NCI-H748 (cell line): Measurements from ENCODE around the gene AFG3L2.
A peak's percentile ranks its signal among the peaks of the same experiment; 100 is the strongest.

Experiments used
- DNase-seq: peaks from one replicate; lab custom pipeline; 2025; ENCODE audit not compliant: unreplicated experiment; lab: John Stamatoyannopoulos, UW

Gene AFG3L2

DNA sequence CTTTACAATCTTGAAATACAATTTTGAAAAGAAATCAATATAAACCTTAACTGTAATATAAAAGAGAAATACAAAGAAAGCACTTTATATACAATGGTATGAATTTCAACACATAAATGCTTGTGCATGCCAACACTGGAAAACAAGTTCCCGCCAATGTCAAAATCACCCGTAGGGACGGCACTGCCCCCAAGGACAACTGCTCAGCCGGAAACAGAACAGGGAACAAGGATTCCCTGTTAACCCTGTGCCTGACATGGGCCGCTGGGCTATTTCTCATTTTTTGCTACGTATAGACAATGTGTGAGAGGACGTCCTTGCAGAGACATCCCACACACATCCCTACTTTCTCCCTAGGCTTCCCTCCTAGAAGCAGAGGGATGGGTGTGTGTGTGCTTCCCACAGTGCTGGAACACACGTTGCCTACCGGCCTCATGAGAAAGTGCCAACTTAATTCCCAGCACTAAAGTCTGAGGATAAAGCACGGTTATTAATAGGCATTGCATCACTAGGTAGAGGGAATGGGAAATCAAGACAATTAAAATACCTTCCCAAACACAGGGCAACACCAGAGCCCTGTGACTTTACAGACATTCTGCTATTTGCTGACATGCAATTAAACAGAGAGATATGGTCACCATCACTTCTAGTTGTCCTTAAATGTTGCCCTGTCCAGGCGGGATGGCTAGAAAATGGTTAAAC, 14.4 kb downstream of the AFG3L2 start:
- DNase-seq: no peak

DNA sequence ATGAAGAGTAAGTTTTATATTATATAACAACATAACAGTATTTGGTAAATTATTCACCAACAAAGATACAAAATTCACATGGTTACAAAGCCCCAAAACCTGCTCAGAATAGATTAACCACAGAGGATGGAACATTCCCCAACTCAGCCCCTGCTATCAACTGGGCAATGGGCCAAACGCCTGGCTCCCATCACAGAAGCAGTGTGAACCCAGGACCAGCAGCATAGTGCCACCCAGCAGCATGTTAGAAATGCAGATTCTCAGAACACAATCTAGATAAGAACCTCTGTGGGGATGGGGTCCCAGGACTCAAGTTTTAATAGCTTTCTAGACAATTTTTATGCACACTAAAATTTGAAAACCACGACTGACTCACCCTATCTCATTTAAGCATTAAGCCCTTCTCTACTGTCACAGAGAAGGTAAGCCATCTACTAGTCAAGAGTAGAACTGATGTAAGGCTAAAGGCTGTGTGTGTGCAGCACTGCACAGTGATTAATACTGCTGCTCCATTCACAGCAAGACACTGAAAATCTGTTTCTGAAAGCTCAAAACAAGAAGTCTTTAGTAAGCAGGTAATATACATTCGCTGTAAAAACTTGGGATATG, 15.2 kb downstream of the AFG3L2 start:
- no peak for DNase-seq

DNA sequence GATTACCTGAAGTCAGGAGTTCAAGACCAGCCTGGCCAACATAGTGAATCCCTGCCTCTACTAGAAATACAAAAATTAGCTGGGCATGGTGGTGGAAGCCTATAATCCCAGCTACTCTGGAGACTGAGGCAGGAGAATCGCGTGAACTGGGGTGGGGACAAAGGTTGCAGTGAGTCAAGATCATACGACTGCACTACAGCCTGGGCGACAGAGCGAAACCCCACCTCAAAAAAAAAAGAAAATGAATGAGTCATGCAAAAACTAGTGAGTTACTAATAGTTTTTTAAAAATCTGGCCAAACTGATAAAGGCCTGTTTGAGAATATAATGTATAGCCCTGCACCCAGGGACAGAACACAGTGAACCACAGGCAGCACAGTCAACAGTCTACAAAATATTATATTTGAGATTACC, 17.5 kb downstream of the AFG3L2 start:
- DNase-seq: no peak

DNA sequence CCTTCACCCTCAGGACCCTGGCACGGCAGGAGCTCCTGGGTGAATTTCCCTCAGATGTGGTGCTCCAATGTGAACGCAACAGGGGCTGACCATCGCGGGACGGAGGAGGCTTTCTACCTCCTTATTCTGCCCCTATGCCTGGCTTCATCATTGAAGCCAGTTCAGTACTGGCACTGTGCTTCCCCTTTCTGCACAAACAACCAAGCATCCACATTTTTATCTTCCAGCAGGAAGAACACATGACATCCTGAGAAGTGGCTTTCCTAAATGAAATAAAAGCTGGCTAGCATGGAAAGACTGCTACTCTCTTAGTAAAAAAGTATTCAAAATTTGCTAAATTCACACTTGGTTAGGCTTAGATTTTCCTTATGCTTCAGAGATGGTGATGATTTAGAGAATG, 24.8 kb downstream of the AFG3L2 start:
- no peak for DNase-seq

DNA sequence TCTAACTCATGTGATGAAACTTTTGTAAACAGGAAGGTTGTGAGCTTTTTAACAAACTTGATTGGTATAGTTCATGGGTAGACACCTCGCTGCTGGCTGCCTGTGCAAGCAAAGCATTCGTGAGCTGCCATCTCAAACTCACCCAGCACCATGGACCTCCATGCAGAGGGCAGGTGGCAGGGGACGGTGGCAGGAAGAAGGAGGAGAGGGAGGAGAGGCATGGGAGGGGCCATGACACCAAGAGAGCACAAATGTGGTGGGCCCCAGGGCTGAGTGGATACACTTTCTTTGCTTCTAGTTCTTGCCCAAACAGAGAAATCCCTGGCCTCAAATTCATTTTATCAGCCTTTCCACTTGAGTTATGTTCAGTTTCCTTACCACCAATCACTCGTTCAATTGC, 29.1 kb downstream of the AFG3L2 start:
- no peak for DNase-seq

DNA sequence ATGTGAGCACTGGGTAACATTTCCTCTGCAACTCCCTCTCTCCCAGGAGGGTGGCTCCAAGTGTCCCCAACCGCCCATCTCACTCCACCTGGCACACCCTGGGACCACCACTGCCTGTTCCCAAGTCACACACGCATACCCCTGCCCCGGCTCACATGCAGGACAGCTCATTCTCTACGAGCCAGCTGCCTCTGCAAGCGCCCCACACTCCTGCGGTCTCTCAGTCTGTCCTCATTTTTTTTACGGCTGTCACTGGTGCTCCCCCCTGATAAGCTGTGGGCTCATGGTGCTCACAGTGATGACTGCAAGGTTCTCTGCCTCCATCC, 30.8 kb downstream of the AFG3L2 start:
- no peak for DNase-seq

DNA sequence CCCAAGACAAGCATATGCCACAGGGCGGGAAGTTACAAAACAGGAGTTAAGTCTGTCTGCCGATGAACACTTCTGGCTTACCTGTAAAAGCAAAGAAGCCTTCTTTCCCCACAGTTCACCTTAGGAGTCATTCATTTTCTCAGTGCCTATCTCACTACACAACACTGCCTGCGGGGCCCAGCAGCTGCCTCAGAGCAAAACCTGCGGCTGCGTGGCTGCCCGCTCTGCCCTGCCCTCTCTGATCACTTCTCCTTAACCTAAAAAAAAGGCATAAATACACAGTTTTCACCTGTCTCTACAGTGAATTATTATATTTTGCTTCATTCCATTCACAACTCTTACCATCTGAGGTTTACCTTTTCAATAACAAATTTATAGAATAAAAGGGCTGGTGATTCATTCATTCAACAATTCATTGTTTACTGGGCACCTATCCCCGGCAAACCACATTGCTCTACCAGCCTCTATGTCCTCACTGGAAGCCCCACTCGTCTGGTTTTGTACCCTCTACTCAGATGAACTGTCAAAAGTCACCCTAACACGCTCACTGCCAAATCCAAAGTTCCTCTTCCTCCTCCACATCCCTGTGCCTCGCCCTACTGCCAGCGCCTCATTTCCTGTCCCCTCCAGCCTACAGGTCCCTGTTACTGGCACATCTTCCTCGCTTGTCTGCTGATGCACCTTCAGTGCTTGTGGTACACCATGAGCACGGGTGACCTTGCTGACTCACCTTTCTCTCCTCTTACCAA, 31.4 kb downstream of the AFG3L2 start:
- no peak for DNase-seq

DNA sequence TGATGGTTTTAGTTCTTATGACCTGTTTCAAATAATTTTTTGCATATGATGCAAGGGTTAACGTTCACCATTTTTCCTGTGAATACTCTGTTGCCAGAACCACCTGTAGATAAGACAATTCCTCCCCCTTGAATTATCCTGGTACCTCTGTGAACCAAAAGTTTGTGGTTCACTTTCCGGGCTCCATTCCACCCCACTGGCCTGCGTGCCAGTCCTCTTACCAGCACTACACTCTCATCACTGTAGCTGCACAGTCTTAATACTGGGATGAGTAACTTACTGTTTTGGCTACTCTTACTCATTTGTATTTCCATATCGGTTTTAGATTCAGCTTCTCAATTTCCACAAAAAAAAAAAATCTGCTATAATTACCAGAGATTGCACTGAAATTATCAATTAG, 34.4 kb downstream of the AFG3L2 start:
- DNase-seq: no peak

DNA sequence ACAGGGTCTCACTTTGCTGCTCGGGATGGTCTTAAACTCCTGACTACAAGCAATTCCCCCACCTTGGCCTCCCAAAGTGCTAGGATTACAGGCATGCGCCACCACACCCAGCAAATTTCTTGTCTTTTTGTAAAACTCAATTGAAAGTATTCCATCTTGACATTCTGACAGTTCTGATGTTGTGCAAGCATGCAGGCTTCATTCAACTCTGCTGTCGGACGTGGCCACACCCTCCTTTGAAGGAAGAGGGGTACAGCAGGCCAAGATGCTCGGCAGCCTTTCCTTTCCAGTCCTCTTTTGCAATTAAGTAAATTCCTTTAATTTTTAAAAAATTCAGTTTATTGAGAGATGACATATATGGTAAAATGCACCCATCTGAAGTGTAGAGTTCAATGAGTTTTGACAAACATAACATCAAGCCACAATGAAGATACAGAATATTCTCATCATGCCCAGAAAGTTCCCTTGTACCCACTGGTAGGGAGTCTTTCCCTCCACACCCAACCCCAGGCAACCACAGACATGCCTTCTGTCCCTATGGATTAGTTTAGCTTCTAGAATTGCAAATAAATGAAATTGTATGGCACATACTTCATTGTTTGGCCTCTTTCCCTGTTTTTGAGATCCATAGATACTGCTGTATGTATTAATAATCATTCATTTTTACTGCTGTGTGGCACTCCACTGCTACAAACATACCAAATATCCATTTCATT, 35.9 kb downstream of the AFG3L2 start:
- DNase-seq: no peak

DNA sequence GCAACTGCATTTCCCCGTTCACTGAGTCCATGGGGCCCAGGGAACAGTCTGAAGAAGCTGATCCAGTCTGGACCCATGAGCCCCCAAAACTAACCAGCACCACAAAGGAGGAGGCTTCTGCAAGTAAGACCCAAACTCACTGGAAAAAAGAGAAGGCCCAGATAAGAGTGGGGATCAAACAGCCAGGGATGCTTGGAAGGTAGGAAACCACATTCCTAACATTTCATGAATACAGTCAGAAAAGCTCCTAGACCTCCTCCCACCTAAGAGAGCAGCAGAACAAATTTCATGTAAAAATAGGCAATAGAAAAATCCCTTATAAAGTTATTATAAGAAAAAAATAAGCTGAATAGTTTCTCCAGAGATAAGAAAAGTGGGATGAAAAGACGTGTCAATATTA, 38.6 kb downstream of the AFG3L2 start:
- DNase-seq: no peak

DNA sequence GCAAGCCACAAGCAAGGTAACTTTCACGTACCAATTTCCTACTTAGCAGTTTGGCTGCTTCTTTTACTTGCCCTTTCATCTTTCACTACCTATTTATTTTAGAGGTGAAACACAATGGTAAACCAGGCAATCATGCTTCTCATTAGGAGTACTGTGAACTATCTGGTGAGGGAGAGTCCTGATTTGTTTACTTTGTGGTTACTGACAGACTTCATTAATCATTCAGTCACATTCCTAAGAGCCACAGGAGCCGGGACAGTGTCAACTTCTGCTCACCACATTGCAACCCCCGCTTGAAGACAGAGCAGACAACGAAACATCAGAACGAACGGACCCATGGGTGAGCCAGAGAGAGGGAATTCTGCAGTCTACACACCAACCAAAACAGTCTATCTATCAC, 40.1 kb downstream of the AFG3L2 start:
- DNase-seq: no peak

DNA sequence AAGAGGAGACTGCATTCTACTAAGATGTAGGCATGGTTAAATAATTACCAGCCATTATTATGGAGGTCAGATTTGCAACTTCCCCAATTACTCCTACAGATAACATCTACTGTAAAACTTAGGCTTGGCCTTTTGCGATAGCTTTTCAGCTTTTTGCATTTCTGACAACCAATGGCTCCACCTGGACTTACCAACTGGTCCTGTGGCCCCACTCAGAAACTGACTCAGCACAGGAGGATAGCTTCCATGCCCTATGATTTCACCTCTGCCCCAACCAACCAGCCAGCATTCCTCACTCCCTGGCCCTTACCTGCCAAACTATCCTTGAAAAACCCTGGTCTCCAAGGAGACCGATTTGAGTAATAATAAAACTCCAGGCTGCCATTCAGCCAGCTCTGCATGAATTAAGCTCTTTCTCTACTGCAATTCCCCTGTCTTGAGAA, 40.8 kb downstream of the AFG3L2 start:
- DNase-seq: no peak

DNA sequence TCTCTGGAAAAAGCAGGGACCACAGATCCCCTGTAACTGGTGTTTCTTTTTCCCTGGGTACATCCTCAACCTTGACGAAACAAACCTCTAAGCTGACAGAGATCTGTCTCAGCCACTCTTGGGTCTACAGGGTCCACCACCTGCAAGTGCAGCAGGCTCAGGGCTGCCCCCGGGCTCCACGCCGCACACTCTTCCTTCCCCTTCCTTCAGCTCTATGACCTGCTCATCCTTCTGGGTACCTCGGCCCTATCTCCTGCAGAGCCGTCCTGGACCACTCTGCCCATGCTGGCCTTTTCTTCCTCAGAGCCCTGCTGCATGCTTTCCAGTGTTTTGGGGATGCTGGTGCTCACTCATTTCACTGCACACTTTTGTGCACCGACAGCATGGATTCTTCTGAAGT, 41.5 kb downstream of the AFG3L2 start:
- DNase-seq: no peak

DNA sequence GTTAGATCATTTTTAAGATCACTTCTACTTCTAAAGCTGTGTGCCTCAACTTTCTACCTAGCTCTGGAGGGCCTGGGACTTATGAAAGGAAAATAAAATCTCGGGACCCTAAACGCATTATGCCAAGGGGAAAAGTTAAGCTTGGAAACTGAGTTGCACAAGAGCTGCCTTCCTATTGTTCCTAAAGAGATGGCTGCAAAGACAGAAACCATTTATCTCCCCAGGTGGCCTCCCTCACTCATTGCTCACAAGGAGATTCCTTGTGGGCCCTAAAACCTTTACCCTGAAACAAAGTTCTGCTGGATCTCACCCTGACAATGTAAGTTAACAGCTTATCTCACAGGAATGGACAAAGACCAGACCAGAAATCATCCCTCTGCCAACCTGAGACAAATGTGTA, 42.2 kb downstream of the AFG3L2 start:
- DNase-seq: no peak

DNA sequence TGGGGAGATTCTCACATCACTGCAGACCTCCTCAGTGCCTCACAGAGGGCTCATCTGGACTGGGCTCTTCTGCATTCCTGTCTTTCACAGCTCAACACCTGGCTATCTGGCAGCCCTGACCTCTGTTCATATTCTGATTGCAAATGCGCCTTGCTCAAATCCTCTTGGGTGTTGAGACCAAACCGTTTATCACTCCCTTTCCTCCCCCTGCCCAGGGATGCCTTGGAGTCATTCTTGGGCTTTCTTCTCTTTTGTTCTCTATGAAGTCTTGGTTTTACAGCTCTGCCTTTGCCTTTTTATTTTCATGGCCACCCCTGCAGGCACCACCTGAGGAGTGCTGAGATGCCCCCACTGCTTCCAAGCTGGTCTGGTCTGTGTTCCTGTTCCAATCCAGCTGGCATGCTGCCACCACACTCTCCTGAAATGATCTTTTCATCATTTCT, 42.6 kb downstream of the AFG3L2 start:
- DNase-seq: no peak

DNA sequence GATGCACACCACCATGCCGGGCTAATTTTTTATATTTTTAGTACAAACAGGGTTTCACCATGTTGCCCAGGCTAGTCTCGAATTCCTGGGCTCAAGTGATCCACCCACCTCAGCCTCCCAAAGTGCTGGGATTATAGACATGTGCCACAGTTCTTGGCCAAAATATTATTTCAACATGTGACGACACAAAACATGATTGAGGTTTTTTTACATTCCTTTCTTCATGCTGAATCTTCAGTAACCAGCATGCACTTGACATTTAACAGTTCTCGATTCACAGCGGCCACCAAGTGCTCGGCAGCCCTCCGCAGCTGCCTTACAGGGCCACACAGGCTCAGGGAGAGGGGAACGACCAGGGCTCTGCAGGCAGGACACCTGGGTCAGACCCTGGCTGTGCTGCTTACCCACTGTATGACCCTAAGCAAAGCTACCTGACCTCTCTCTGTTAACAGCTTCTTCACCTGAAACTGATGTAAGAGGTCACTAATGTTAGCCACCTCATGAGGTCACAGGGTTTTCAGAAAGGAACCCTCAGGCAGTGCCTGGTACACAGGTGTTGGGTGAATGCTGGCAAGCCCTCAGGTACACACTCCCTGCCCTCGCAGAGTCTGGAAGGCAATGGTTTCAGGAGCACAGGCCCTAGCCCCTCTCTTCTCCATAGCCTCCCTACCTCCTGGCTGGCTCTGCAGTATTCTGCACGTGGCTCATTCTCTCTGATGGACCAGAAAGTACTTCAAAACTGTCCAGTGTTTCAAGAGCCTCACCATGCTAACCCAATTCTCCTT, 43.3 kb downstream of the AFG3L2 start:
- DNase-seq: no peak

DNA sequence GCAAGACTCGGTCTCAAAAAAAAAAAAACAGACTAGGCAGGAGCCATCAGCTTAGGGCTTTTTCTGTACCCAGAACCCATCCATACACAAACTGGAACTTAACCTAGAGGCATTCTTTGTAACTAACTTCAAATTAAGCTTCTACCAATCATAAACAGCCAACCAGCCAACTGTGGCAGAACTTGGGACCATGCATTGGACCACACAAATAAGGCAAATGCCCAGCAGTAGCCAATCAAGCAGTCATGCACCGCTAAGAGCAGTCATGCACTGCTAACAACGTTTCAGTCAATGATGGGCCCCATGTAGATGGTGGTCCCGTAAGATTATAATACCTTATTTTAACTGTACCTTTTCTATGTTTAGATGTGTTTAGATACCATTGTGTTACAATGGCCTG, 46.3 kb downstream of the AFG3L2 start:
- no peak for DNase-seq

DNA sequence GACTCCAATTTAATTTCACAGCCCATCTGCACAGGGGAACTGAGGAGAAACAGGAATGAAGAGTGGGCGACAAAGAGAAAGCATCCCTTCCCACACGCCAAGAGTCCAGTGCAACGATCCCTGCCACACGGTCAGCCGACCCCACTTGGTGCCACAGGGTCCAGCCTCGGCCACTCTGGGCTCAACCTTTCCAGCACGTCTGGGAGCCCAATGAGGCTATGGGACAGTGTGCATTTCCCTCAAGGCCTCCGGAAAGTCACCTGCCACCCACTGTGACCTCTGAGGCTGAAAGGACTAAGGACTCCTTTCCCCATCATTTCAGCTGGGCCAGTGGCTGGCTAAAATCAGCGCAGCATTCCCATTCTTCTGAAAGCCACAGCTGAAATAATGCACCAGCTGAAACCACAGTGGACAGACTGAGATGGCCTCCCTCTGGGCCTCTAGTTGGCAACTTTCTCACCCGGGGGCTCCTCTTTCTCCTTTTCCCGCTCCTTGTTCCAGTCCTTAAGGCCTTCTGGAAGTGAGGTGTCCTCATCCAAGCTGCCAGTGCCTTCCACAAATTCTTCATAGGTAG, 47.8 kb downstream of the AFG3L2 start:
- DNase-seq: no peak

DNA sequence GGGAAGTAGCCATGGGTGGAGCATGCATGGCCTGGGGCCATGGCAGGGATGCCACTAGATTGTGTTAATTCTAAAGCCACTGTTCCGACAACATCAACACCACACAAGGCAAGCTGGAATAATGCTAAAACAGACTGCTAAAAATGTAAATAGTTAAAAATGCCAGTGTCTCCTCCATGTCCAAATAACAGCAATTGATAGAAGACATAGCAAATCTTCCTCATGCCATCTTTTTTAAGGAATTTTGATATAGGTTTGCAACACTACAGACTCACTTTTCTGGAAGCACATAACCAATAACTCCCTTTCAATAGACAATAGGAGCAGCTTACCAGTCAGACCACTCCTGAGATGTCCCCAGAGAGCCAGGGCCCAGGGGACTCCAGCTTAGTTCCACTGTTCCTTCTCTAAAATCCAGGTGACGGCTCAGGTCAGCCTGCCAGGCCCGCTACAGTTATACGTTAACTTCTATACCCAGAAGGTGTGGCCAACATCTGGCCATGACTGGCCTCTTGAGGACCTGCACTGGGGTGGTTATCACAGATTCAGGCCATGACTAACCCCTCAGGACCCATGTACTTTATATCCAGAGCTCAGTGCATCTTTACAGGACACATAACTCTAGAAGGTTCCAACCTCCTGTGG, 48.7 kb downstream of the AFG3L2 start:
- no peak for DNase-seq

DNA sequence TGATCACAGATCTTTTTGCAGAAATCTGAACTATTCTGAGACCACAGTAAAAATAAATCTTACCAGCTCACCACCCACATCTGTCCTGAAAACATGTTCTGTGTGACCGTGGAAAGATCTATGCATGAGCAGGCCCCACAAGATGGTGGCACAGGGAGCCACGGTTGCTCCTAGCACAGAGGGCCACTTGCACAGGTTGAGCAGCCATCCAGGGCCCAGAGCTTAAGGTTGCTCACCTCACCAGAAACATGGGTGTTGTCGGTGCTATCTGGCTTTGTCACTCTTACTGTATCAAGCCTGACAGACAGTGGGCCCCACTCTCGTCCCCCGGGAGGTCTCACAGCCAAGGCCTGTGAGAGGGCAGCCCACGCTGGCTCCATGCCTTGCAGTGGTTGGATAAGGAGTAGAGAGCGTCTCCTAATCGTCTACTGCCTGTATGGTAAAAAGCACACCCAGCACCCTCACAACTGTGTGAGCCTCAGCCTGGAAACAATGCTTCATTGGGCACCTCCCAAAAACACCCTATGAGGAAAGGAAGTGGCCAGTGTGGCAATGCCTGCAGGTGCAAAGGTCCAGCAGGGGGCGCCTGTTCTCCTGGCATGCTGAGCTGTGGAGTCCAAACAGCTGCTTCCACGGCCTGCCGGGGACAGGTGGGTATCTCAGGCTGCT, 49.4 kb downstream of the AFG3L2 start:
- DNase-seq: peak; percentile 77
